Measurements from ENCODE around the gene RNF152.

GRCh38 chr18:61917818-61918217 lies 25.0 kb upstream of the RNF152 start:
- TF ChIP-seq, protein P1, sequence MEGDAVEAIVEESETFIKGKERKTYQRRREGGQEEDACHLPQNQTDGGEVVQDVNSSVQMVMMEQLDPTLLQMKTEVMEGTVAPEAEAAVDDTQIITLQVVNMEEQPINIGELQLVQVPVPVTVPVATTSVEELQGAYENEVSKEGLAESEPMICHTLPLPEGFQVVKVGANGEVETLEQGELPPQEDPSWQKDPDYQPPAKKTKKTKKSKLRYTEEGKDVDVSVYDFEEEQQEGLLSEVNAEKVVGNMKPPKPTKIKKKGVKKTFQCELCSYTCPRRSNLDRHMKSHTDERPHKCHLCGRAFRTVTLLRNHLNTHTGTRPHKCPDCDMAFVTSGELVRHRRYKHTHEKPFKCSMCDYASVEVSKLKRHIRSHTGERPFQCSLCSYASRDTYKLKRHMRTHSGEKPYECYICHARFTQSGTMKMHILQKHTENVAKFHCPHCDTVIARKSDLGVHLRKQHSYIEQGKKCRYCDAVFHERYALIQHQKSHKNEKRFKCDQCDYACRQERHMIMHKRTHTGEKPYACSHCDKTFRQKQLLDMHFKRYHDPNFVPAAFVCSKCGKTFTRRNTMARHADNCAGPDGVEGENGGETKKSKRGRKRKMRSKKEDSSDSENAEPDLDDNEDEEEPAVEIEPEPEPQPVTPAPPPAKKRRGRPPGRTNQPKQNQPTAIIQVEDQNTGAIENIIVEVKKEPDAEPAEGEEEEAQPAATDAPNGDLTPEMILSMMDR (IDR thresholded peaks at IDR 0.05; ENCODE audit: low read depth, low read length, poor library complexity, severe bottlenecking), result no peak
- TF ChIP-seq EZH2phosphoT487 (IDR thresholded peaks at IDR 0.05; ENCODE audit: borderline replicate concordance, low read length), result no peak

Data from DOHH2 (cell line).